Choroid plexus epithelial cell (primary cell): ENCODE measurements around the gene COPRS.
"Not testable (repeated sequence)": the region's sequence is repeated elsewhere in the genome, so short reads cannot be mapped to it uniquely, and the experiment has no call there.

Source experiments
- DNase-seq: peaks from one replicate; pipeline ENCODE4 v3.0.0-alpha.2; 2010; ENCODE audit warnings: low read depth
- H3K4me3 ChIP-seq: 2 replicates; pipeline ENCODE4 v1.5.1; 2011; ENCODE audit warnings: low read depth, mild to moderate bottlenecking, control low read depth, low read length, moderate library complexity
- CTCF ChIP-seq: conservative IDR thresholded peaks from 2 replicates; pipeline ENCODE4 v1.5.1; 2011; ENCODE audit warnings: low read depth, mild to moderate bottlenecking, control low read depth, inconsistent platforms, low read length, moderate library complexity

COPRS gene

GRCh38 chr17:31824766-31825360 lies 34.2 kb downstream of the COPRS start:
- no peak for DNase-seq
- no peak overlapping the region for H3K4me3 ChIP-seq
- TF ChIP-seq CTCF, result no peak

GRCh38 chr17:31823014-31823413 lies 36.0 kb downstream of the COPRS start:
- DNase-seq, result no peak
- H3K4me3 ChIP-seq, result no peak overlapping the region
- TF ChIP-seq CTCF, result no peak

GRCh38 chr17:31820691-31821435 lies 38.2 kb downstream of the COPRS start:
- TF ChIP-seq CTCF, result no peak
- no peak overlapping the region for H3K4me3 ChIP-seq
- no peak for DNase-seq

GRCh38 chr17:31819578-31819977 lies 39.5 kb downstream of the COPRS start:
- TF ChIP-seq CTCF, result no peak
- DNase-seq, result no peak
- no peak overlapping the region for H3K4me3 ChIP-seq

- not testable (repeated sequence) for DNase-seq, H3K4me3 ChIP-seq
These were observed 40.2 kb downstream of the COPRS start for GRCh38 chr17:31818863-31819262.

- DNase-seq, result no peak
- no peak overlapping the region for H3K4me3 ChIP-seq
- no peak for TF ChIP-seq CTCF
These were observed 43.8 kb downstream of the COPRS start for GRCh38 chr17:31815212-31815730.

GRCh38 chr17:31811101-31811500 lies 47.9 kb downstream of the COPRS start:
- DNase-seq, result no peak
- no peak for TF ChIP-seq CTCF
- no peak overlapping the region for H3K4me3 ChIP-seq

- not testable (repeated sequence) for DNase-seq, H3K4me3 ChIP-seq
These were observed 49.2 kb downstream of the COPRS start for GRCh38 chr17:31809876-31810275.
